KMS-11 (cell line): ENCODE results near the gene DAB2.

ENCODE experiments used
- H2AFZ ChIP-seq: fragments of 200-600 bp; sonication (generic); 2 replicates; pipeline ENCODE4 v1.6.1; 2016; ENCODE audit warnings: antibody characterized with exemption, mixed run types, low read depth
- H3K27ac ChIP-seq: fragments of 200-600 bp; sonication (generic); 2 replicates; pipeline ENCODE4 v1.6.1; 2016; ENCODE audit warnings: mild to moderate bottlenecking, mixed run types
- H3K27me3 ChIP-seq: fragments of 200-600 bp; sonication (generic); 2 replicates; pipeline ENCODE4 v1.6.1; 2017; ENCODE audit warnings: mild to moderate bottlenecking, low read depth, mixed run types, moderate library complexity; ENCODE audit not compliant: insufficient read depth
- H3K36me3 ChIP-seq: fragments of 200-600 bp; sonication (generic); 2 replicates; pipeline ENCODE4 v1.6.1; 2017; ENCODE audit warnings: mild to moderate bottlenecking, mixed run types; ENCODE audit not compliant: insufficient read depth
- H3K4me1 ChIP-seq: fragments of 200-600 bp; sonication (generic); 2 replicates; pipeline ENCODE4 v1.6.1; 2016; ENCODE audit warnings: mild to moderate bottlenecking, low read depth, mixed run types; ENCODE audit not compliant: poor library complexity, severe bottlenecking
- H3K4me2 ChIP-seq: fragments of 200-600 bp; sonication (generic); 2 replicates; pipeline ENCODE4 v1.7.0; 2016; ENCODE audit warnings: mild to moderate bottlenecking, mixed run types
- H3K4me3 ChIP-seq: fragments of 200-600 bp; sonication (generic); IDR thresholded peaks from 2 replicates; pipeline ENCODE4 v1.6.1; 2017; ENCODE audit warnings: low read depth, low read length, mixed read lengths; ENCODE audit not compliant: insufficient read depth
- H3K79me2 ChIP-seq: fragments of 200-600 bp; sonication (generic); 2 replicates; pipeline ENCODE4 v1.6.1; 2016; ENCODE audit warnings: low read depth, mixed run types; ENCODE audit not compliant: insufficient read depth
- H3K9ac ChIP-seq: fragments of 200-600 bp; sonication (generic); 2 replicates; pipeline ENCODE4 v1.6.1; 2016; ENCODE audit warnings: mild to moderate bottlenecking, mixed run types
- H4K20me1 ChIP-seq: fragments of 200-600 bp; sonication (generic); 2 replicates; pipeline ENCODE4 v1.6.1; 2016; ENCODE audit warnings: mild to moderate bottlenecking, mixed run types; ENCODE audit not compliant: insufficient read depth
- CTCF ChIP-seq: fragments of 200-600 bp; sonication (generic); conservative IDR thresholded peaks from 2 replicates; pipeline ENCODE4 v1.6.1; 2017; ENCODE audit warnings: low read depth, mild to moderate bottlenecking, antibody characterized with exemption, low read length, moderate library complexity, mixed read lengths

The DAB2 gene

DNA sequence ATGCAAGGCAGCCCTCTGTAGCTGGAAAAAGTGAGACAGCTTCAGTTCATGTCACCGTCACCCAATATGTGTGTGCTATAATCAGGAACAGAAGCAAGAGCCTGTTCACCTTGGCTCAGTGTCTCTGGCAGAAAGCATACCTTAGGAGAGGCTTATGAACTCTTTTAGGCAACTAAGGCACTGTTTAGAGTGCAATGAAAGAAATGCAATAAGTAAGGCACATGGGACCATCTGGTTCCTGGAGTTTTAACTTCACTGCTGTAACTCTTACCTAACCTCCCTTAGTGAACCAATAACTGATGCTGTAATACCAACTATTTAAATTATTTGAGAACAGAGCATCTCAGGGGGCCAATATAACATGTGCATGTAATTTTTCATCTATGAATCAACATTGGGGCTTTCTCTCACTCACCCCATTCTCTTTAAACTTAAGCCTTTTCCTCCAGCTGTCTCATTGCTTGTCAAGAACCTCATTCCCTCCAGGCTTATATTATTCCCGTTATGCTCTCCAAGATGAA is 92.9 kb downstream of the DAB2 start:
- Histone ChIP-seq H3K4me2 (no peak overlapping the region), H3K4me1 (no peaks in the 10 kb centered on the region), H2AFZ (no peak overlapping the region)

GRCh38 chr5:39328731-39329130 is 96.0 kb downstream of the DAB2 start:
- TF ChIP-seq CTCF, result no peak
- Histone ChIP-seq H3K9ac (no peak overlapping the region), H2AFZ (no peak overlapping the region)

More for the DNA sequence above, 92.9 kb downstream of the DAB2 start:
- TF ChIP-seq CTCF, result no peak
- Histone ChIP-seq H3K27me3 (no peaks in the 10 kb centered on the region), H3K9ac (no peak overlapping the region), H4K20me1 (no peaks in the 10 kb centered on the region), H3K4me3 (no peak overlapping the region), H3K27ac (no peak overlapping the region), H3K79me2 (no peaks in the 10 kb centered on the region), H3K36me3 (no peaks in the 10 kb centered on the region)

DNA sequence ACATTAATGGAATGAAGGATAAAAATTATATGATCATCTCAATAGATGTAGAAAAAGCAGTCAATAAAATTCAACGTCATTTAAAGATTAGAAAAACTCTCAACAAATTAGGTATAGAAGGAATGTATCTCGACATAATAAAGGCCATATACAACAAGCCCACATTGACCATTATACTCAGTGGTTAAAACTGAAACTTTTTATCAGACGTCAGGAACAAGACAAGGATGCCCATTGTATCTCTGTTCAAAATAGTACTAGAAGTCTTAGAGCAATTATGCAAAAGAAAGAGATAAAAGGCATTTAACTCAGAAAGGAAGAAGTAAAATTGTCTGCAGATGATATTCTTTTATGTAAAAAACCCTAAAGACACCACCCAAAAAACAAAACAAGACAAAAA is 101.2 kb downstream of the DAB2 start:
- no peaks in the 10 kb centered on the region for H3K36me3 ChIP-seq
- H3K4me1 ChIP-seq, result no peaks in the 10 kb centered on the region
- TF ChIP-seq CTCF, result no peak
- no peak overlapping the region for H3K4me2 ChIP-seq
- H3K4me3 ChIP-seq, result no peak overlapping the region
- H3K9ac ChIP-seq, result no peak overlapping the region
- no peaks in the 10 kb centered on the region for H3K27me3 ChIP-seq
- no peak overlapping the region for H2AFZ ChIP-seq
- no peaks in the 10 kb centered on the region for H4K20me1 ChIP-seq
- H3K27ac ChIP-seq, result no peak overlapping the region
- no peaks in the 10 kb centered on the region for H3K79me2 ChIP-seq

More at GRCh38 chr5:39328731-39329130, 96.0 kb downstream of the DAB2 start:
- Histone ChIP-seq H3K4me2 (no peak overlapping the region), H3K4me3 (no peak overlapping the region), H3K27me3 (no peaks in the 10 kb centered on the region), H3K4me1 (no peaks in the 10 kb centered on the region), H3K79me2 (no peaks in the 10 kb centered on the region), H3K27ac (no peak overlapping the region), H3K36me3 (no peaks in the 10 kb centered on the region), H4K20me1 (no peaks in the 10 kb centered on the region)
